ENCODE results near the gene SPOCK1.

SPOCK1 gene

GRCh38 chr5:137356127-137356526 is 143.0 kb downstream of the SPOCK1 start:
- no peak for DNase-seq

GRCh38 chr5:137355708-137356107 is 143.4 kb downstream of the SPOCK1 start:
- DNase-seq, result no peak

GRCh38 chr5:137352095-137352494 is 147.0 kb downstream of the SPOCK1 start:
- DNase-seq, result no peak

DNA sequence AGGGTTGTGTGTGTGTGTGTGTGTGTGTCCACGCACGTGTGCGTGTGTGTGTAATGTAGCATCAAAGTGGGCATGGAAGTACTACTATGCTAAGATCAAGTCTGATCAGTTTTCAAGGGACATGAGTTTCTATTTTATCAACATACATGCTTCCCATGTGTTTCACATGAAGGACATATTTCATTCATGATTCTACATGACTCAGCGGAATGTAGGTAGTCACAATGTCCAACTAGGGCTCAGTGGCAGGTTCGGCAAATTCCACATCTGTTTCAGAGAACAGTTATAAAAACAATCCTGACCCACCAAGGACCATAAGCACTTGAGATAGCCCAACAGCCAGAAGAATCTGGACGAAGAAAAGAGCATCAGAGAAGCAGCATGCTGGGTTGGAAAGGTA is 148.3 kb downstream of the SPOCK1 start:
- DNase-seq, result no peak

DNA sequence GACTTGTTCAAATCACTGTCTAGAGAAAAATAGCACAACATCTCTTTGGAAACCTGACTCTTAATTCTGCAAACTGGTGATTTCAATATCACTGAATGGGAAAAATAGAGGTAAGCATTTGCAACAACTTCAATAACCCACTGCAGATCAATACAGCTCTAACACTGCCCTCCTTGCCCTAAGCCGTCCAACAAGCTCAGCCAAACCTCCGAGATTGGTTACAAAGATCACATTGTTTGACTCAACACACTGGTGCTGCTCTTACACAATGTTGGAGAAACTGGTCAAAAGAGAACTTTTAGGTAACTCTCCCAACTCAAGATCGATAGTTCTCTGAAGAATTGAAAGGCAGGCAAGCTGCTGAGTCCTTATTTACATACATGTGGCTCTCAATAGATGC is 150.4 kb downstream of the SPOCK1 start:
- DNase-seq, result no peak

- DNase-seq, result no peak
Observed at GRCh38 chr5:137347865-137348264, 151.3 kb downstream of the SPOCK1 start.

DNA sequence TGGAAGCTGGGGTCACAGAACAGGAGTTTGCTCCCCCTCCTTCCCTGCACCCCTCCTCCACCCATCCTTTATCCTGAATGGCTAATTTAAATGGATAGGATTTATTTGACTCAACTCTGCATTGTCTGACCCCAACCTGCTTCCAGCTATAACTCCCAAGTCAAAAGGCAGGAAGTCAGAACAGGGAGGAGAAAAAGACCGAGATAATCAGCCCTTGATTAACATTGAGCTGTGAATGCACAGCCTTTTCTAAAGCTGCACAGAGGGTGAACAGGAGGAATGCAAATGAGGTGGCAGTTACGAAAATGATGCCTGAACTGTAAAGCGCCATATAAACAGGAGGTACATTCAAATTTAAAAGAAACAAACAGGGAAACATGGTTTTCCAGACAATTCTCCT is 152.8 kb downstream of the SPOCK1 start:
- DNase-seq, result no peak

DNA sequence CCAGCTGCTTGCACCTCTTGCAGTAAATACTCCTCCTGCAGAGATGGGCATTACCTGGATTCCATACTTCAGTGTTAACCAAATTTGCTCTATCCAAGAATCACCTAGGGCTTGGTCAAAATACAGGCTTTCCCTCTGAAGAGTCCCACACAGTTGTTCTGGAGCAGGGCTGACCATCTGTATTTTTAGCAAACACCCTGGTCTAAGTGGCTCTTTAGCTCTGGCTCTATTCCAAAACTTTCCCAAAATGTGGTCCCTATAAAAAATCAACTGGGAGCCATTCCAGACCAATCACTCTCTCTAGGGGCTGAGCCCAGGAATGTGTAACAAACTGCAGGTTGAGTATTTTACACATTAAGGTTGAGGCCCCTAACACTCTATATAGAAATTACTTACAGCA is 153.7 kb downstream of the SPOCK1 start:
- DNase-seq, result no peak

DNA sequence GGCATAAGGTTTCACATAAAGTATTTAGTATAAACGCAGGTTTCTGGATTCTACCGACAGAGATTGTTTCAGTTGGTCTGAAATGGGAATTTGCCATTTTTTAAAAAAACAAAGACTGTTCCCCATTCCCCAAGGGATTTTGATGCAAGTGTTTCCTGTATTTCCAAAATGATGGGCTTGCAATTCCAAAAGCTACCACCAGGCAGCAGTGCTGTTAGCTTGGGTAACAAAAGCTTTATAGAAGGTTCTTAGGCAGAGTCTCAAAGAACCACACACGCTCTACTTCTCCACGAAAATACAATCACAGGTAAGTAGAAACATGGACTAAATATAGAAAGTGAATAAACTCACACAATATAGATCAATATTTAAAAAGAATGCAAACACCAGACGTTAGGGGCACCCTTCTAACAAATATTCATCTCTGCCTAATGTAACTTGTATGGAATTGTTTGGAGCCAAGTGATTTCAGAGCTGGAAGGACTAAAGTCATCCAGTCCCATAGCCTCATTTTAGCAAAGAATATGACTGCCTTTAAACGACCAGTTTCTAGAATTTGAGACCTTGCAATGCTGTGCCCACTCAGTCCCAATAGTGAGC is 154.3 kb downstream of the SPOCK1 start:
- peak; percentile 69 for DNase-seq

DNA sequence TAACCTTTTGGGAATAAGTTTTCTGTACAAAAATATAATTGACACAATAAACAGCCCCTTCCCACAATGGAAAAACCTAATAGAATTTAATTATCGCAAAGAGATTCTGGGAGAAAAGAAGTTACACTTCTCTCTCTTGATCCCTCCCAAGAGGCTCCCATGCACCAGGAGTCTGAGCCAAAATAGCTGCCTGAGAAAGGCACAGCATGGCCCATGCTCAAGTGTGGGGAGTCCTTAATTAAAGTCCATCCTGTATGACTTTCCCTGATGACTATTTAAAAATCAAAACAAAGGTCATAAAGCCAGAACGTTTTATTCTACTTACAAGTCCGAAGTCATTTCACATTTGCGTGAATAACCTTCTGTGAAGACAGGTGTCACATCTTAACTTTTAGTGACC is 155.1 kb downstream of the SPOCK1 start:
- no peak for DNase-seq

GRCh38 chr5:137342764-137343163 is 156.4 kb downstream of the SPOCK1 start:
- no peak for DNase-seq

- DNase-seq, result no peak
Observed at GRCh38 chr5:137341831-137342230, 157.3 kb downstream of the SPOCK1 start.

GRCh38 chr5:137340881-137341280 is 158.2 kb downstream of the SPOCK1 start:
- DNase-seq, result no peak

- DNase-seq, result no peak
Observed at GRCh38 chr5:137336565-137337120, 162.5 kb downstream of the SPOCK1 start.

- DNase-seq, result no peak
Observed at GRCh38 chr5:137336161-137336560, 163.0 kb downstream of the SPOCK1 start.

GRCh38 chr5:137335493-137335892 is 163.6 kb downstream of the SPOCK1 start:
- DNase-seq, result no peak

DNA sequence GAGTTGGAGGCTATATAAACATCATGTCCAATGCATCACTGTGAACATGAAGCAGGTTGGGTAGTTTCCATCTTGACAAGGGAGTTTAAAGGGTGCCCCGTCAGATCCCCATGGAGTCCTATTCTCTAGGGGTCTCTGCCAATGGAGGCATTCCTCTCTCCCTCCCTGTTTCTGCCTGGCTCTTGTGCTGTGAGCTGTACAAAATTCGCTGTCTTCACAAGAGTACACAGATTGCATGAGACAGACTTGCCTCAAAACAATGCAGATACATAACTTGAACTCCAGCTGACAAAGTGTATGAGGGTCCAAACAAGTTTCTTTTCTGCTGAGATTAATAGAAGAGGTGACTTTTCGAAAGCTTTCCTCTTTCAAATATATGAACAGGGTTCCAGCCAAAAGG is 165.2 kb downstream of the SPOCK1 start:
- no peak for DNase-seq

DNA sequence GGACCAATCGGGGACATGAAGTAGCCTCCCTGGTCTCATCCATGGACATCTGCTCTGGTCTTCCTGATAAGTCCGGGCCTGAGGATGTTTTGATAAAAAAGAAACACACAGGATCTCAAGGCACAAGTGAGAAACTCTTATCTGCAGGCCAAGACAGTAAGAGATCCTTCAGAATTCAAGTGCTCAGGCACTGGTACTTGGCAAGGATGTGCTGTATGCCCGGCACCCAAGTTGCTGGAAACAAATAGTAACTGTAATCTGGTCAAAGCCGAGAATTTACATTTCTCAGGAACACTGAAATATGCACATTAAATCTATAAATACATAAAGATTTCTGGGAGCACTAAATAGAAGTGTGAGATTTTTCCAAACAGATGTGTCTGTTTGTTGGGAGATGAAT is 165.7 kb downstream of the SPOCK1 start:
- DNase-seq, result no peak

- DNase-seq, result no peak
Observed at GRCh38 chr5:137332296-137332695, 166.8 kb downstream of the SPOCK1 start.

GRCh38 chr5:137329586-137330296 is 169.4 kb downstream of the SPOCK1 start:
- DNase-seq, result no peak

GRCh38 chr5:137328991-137329390 is 170.1 kb downstream of the SPOCK1 start:
- DNase-seq, result no peak

GRCh38 chr5:137328463-137328862 is 170.7 kb downstream of the SPOCK1 start:
- DNase-seq, result no peak

DNA sequence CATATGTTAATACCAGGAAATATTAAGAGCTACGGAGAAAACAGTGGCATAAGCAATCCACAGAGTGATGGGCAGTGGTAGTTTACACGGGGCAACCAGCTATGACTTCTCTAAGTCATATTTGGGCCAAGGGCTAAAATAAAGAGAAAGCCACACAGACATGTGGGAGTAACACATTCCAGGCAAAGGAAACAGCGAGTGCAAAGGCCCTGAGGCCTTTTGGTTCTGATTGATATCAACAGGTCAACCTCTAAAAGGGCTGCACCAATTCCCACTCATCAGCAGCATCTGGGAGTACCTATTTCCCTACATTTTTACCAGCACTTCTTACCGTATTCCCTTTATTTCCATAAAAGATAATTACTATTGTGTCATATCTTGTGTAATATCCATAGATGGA is 173.4 kb downstream of the SPOCK1 start:
- no peak for DNase-seq
